Endothelial cell (in vitro differentiated cells): ENCODE results near the gene ANO10. TPM values are rescaled to one million over a fixed set of nuclear protein-coding genes. Genes with fewer than 3 reads are reported as not detected.

ENCODE experiments used
- DNase-seq: peaks from one replicate; pipeline ENCODE4 v3.0.0; 2021; ENCODE audit warnings: low spot score
- H3K27ac Mint-ChIP-seq: one replicate; pipeline ENCODE4 v1.8.0; 2021; ENCODE audit warnings: mixed read lengths, inconsistent platforms; ENCODE audit not compliant: unreplicated experiment
- H3K27me3 Mint-ChIP-seq: one replicate; pipeline ENCODE4 v1.8.0; 2021; ENCODE audit warnings: mild to moderate bottlenecking, moderate library complexity, mixed read lengths, inconsistent platforms; ENCODE audit not compliant: unreplicated experiment
- H3K36me3 Mint-ChIP-seq: one replicate; pipeline ENCODE4 v1.8.0; 2021; ENCODE audit warnings: mild to moderate bottlenecking, low read depth, mixed read lengths, inconsistent platforms; ENCODE audit not compliant: unreplicated experiment
- H3K4me1 Mint-ChIP-seq: one replicate; pipeline ENCODE4 v1.8.0; 2021; ENCODE audit warnings: mild to moderate bottlenecking, mixed read lengths, inconsistent platforms; ENCODE audit not compliant: unreplicated experiment
- H3K4me3 Mint-ChIP-seq: one replicate; pipeline ENCODE4 v1.8.0; 2021; ENCODE audit warnings: mild to moderate bottlenecking, mixed read lengths, inconsistent platforms; ENCODE audit not compliant: unreplicated experiment
- H3K9me3 Mint-ChIP-seq: one replicate; pipeline ENCODE4 v1.8.0; 2021; ENCODE audit warnings: mixed read lengths, inconsistent platforms; ENCODE audit not compliant: unreplicated experiment
- CTCF ChIP-seq: fragments of 200-600 bp; sonication (generic); IDR thresholded peaks from one replicate; pipeline ENCODE4 v1.5.0; 2021; ENCODE audit warnings: antibody characterized with exemption; ENCODE audit not compliant: unreplicated experiment
- total RNA-seq: library from RNA; stranded (reverse); fragmentation: NEBNext Ultra II Directional; extraction: Animal tissue kit (Norgen Biotek cat#: 25700); gene quantifications from one replicate; pipeline ENCODE4 v1.2.1, GENCODE V29; 2021; ENCODE audit not compliant: unreplicated experiment

The ANO10 gene
- total RNA-seq, 1 donor from 2014 or later: 112 TPM

GRCh38 chr3:43537225-43537624, 84.6 kb downstream of the ANO10 start:
- Mint-ChIP-seq H3K27me3 (no peaks in the 10 kb centered on the region), H3K9me3 (no peaks in the 10 kb centered on the region), H3K36me3 (peaks cover 3% of the 10 kb centered on the region), H3K27ac (no peak overlapping the region), H3K4me1 (peaks cover 13% of the 10 kb centered on the region), H3K4me3 (no peak overlapping the region)
- TF ChIP-seq CTCF: no peak
- DNase-seq: no peak

- Mint-ChIP-seq H3K9me3 (no peaks in the 10 kb centered on the region), H3K4me1 (peaks cover 7% of the 10 kb centered on the region), H3K36me3 (peaks cover 7% of the 10 kb centered on the region), H3K27ac (no peak overlapping the region), H3K4me3 (no peak overlapping the region), H3K27me3 (no peaks in the 10 kb centered on the region)
- TF ChIP-seq CTCF: no peak
- no peak for DNase-seq
Measured at GRCh38 chr3:43534675-43535074, 87.1 kb downstream of the ANO10 start.

- Mint-ChIP-seq H3K27ac (no peak overlapping the region), H3K9me3 (no peaks in the 10 kb centered on the region), H3K4me1 (peaks cover 5% of the 10 kb centered on the region), H3K36me3 (peaks cover 16% of the 10 kb centered on the region), H3K27me3 (no peaks in the 10 kb centered on the region), H3K4me3 (no peak overlapping the region)
- TF ChIP-seq CTCF: no peak
- no peak for DNase-seq
Measured at GRCh38 chr3:43533009-43533408, 88.8 kb downstream of the ANO10 start.

- H3K4me1 Mint-ChIP-seq: peaks cover under 1% of the 10 kb centered on the region
- no peak for DNase-seq
- no peaks in the 10 kb centered on the region for H3K9me3 Mint-ChIP-seq
- no peak overlapping the region for H3K4me3 Mint-ChIP-seq
- H3K27ac Mint-ChIP-seq: no peak overlapping the region
- H3K36me3 Mint-ChIP-seq: peaks cover 16% of the 10 kb centered on the region
- H3K27me3 Mint-ChIP-seq: no peaks in the 10 kb centered on the region
- TF ChIP-seq CTCF: no peak
Measured at GRCh38 chr3:43531835-43532234, 90.0 kb downstream of the ANO10 start.

- DNase-seq: no peak
- no peaks in the 10 kb centered on the region for H3K4me1 Mint-ChIP-seq
- H3K4me3 Mint-ChIP-seq: no peak overlapping the region
- TF ChIP-seq CTCF: no peak
- H3K9me3 Mint-ChIP-seq: no peaks in the 10 kb centered on the region
- peaks cover 16% of the 10 kb centered on the region for H3K36me3 Mint-ChIP-seq
- no peak overlapping the region for H3K27ac Mint-ChIP-seq
- H3K27me3 Mint-ChIP-seq: no peaks in the 10 kb centered on the region
Measured at GRCh38 chr3:43528498-43529099, 93.2 kb downstream of the ANO10 start.
